ENCODE data around the gene COL5A2. TPM values are rescaled to one million over a fixed set of nuclear protein-coding genes. Genes with fewer than 3 reads are reported as not detected.
A peak's percentile ranks its signal among the peaks of the same experiment; 100 is the strongest.

Gene COL5A2
- polyA plus RNA-seq, 1 donor (not counting 4 experiments of a cell fraction or from before 2014, with no cell fraction given) = 7.2 TPM

DNA sequence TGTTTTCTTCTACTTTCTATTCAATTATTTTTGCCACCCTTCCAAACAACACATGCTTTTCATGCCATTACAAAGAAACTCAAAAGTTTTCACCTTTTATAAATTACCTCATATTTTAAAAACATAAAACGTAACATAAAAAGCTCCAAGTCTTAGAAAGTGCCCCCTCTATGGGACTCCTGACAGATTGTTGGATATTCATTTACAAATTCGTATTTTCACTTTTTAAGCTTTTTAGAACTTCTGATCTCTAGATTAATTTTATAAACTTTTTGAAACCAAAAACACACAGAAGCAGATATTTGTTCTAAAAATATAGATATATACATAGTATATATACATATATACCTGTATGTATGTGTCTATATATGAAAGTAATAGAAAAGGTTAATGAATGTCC lies 1.5 kb downstream of the COL5A2 start:
- peak overlapping the region; percentile 89 for H3K4me2 ChIP-seq (ENCODE audit: control insufficient read depth, extremely low read depth, insufficient read depth, low read depth, low read length)
- no peaks in the 10 kb centered on the region for H3K9me3 ChIP-seq (ENCODE audit: control insufficient read depth, low read depth, low read length)
- dilution Hi-C loops (cut with MboI; ENCODE audit: extremely low pct_ligation_motif_present, low sequenced_read_pairs) = no loop called here
- DNase-seq (ENCODE audit: low read depth, low spot score) = no peak
- no peaks in the 10 kb centered on the region for H3K27me3 ChIP-seq (ENCODE audit: control insufficient read depth, extremely low read depth, insufficient read depth, low read length)
- no peaks in the 10 kb centered on the region for H3K9me1 ChIP-seq (ENCODE audit: control insufficient read depth, extremely low read depth, insufficient read depth, low read length)
- H2AFZ ChIP-seq (ENCODE audit: control insufficient read depth, low read length) = peak overlapping the region; percentile 31
- H3K9ac ChIP-seq (ENCODE audit: control insufficient read depth, extremely low read depth, insufficient read depth, low read length) = no peak overlapping the region
- peaks cover 7% of the 10 kb centered on the region for H3K4me1 ChIP-seq (ENCODE audit: control insufficient read depth, extremely low read depth, insufficient read depth, low read length)
- no peak overlapping the region for H3K27ac ChIP-seq (ENCODE audit: control insufficient read depth, insufficient read depth, low read length)
- H3K36me3 ChIP-seq (ENCODE audit: control insufficient read depth in 2 of 2, extremely low read depth in 1 of 2, insufficient read depth in 2 of 2, low read length in 2 of 2) = no peaks in the 10 kb centered on the region
- peak overlapping the region in 2 of 3 experiments; percentile 43 to 77 for H3K4me3 ChIP-seq (ENCODE audit: control insufficient read depth in 2 of 3, extremely low read depth in 1 of 3, insufficient read depth in 2 of 3, low read depth in 1 of 3, low read length in 3 of 3)
- H3K79me2 ChIP-seq (ENCODE audit: control insufficient read depth, insufficient read depth, low read length) = no peaks in the 10 kb centered on the region
- no peak for TF ChIP-seq EZH2 (IDR thresholded peaks at IDR 0.05; ENCODE audit: low read length)
- TF ChIP-seq, protein P1, sequence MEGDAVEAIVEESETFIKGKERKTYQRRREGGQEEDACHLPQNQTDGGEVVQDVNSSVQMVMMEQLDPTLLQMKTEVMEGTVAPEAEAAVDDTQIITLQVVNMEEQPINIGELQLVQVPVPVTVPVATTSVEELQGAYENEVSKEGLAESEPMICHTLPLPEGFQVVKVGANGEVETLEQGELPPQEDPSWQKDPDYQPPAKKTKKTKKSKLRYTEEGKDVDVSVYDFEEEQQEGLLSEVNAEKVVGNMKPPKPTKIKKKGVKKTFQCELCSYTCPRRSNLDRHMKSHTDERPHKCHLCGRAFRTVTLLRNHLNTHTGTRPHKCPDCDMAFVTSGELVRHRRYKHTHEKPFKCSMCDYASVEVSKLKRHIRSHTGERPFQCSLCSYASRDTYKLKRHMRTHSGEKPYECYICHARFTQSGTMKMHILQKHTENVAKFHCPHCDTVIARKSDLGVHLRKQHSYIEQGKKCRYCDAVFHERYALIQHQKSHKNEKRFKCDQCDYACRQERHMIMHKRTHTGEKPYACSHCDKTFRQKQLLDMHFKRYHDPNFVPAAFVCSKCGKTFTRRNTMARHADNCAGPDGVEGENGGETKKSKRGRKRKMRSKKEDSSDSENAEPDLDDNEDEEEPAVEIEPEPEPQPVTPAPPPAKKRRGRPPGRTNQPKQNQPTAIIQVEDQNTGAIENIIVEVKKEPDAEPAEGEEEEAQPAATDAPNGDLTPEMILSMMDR (optimal IDR thresholded peaks at IDR 0.05 in 1 of 3, IDR thresholded peaks at IDR 0.05 in 1 of 3, conservative IDR thresholded peaks at IDR 0.05 in 1 of 3; ENCODE audit: extremely low read depth in 1 of 3, insufficient read depth in 2 of 3, low read length in 3 of 3) = peak in 1 of 3 experiments; percentile 12
- no peak for FAIRE-seq
- no peaks in the 10 kb centered on the region for H4K20me1 ChIP-seq (ENCODE audit: control insufficient read depth, extremely low read depth, insufficient read depth, low read length)

DNA sequence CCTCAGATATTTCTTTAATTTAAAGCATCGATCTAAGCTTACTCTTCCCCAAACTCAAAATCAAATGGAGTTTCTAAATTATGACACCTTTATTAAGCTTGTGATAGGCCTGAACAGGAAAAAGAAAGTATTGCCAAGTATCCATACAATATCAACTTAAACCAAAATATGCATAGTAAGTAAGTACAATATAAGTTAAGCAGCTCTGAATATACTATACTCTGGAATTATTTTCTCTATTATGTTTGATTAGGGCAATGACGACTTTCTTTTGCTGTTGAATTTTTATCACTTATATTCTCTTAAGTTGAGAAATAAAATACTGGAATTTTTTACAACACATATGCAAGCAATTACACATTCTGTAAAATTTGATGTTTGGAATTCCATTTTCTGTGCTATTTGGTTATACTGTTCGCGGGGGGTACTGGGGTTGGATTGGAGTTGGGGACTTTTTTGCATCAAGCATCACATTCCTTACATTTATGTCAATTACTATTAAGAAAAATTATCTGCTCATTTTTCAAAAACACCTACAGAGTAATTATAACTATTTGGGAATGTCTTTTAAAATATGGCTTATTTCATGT lies 2.2 kb downstream of the COL5A2 start:
- Histone ChIP-seq H3K79me2 (ENCODE audit: control insufficient read depth, insufficient read depth, low read length) (no peaks in the 10 kb centered on the region), H3K9ac (ENCODE audit: control insufficient read depth, extremely low read depth, insufficient read depth, low read length) (no peak overlapping the region), H3K4me2 (ENCODE audit: control insufficient read depth, extremely low read depth, insufficient read depth, low read depth, low read length) (peak overlapping the region; percentile 7), H3K27me3 (ENCODE audit: control insufficient read depth, extremely low read depth, insufficient read depth, low read length) (no peaks in the 10 kb centered on the region), H3K4me1 (ENCODE audit: control insufficient read depth, extremely low read depth, insufficient read depth, low read length) (peaks cover 7% of the 10 kb centered on the region), H4K20me1 (ENCODE audit: control insufficient read depth, extremely low read depth, insufficient read depth, low read length) (no peaks in the 10 kb centered on the region), H3K9me1 (ENCODE audit: control insufficient read depth, extremely low read depth, insufficient read depth, low read length) (no peaks in the 10 kb centered on the region), H2AFZ (ENCODE audit: control insufficient read depth, low read length) (peak overlapping the region; percentile 37), H3K36me3 (ENCODE audit: control insufficient read depth in 2 of 2, extremely low read depth in 1 of 2, insufficient read depth in 2 of 2, low read length in 2 of 2) (no peaks in the 10 kb centered on the region), H3K4me3 (ENCODE audit: control insufficient read depth in 2 of 3, extremely low read depth in 1 of 3, insufficient read depth in 2 of 3, low read depth in 1 of 3, low read length in 3 of 3) (peak overlapping the region in 1 of 3 experiments; percentile 77), H3K27ac (ENCODE audit: control insufficient read depth, insufficient read depth, low read length) (no peak overlapping the region), H3K9me3 (ENCODE audit: control insufficient read depth, low read depth, low read length) (no peaks in the 10 kb centered on the region)
- dilution Hi-C loops (cut with MboI; ENCODE audit: extremely low pct_ligation_motif_present, low sequenced_read_pairs) = no loop called here
- TF ChIP-seq, protein P1 (optimal IDR thresholded peaks at IDR 0.05 in 1 of 3, IDR thresholded peaks at IDR 0.05 in 1 of 3, conservative IDR thresholded peaks at IDR 0.05 in 1 of 3; ENCODE audit: extremely low read depth in 1 of 3, insufficient read depth in 2 of 3, low read length in 3 of 3) = no peak
- no peak for TF ChIP-seq EZH2 (IDR thresholded peaks at IDR 0.05; ENCODE audit: low read length)
- no peak for DNase-seq (ENCODE audit: low read depth, low spot score)
- FAIRE-seq = no peak
